NK-92 (cell line): ENCODE results near the gene CAP1.
A peak's percentile ranks its signal among the peaks of the same experiment; 100 is the strongest.
"Not testable (repeated sequence)": the region's sequence is repeated elsewhere in the genome, so short reads cannot be mapped to it uniquely, and the experiment has no call there.

ENCODE experiments used
- DNase-seq: peaks from one replicate; lab custom pipeline; 2025; ENCODE audit not compliant: unreplicated experiment; lab: John Stamatoyannopoulos, UW

CAP1 gene

DNA sequence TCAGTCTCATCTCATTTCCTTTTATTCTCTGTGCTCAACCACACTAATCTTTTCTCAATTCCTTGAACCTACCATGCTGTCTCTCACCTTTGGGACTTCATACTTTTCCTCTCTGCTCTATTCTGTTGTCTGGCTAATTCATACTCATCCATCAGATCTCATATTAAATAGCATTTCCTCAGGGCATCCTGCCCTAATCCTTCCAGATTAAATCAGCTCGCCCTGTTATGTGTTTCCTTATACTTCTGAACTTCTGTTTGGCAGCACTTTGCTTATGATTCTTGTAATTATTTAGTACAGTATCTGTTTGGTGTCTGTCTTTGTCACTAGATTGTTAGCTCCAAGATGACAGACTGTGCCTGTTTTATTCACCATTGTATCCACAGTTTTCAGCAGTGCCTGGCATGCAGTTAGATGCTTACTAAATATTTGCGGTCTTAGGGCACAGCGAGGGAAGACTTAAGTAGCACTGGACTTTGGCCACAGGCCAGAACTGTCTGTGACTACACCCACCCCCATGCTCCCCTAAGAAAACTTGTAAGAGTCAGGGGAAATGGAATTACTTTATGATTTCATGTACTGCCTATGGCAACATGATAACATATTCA is 9.9 kb upstream of the CAP1 start:
- no peak for DNase-seq

DNA sequence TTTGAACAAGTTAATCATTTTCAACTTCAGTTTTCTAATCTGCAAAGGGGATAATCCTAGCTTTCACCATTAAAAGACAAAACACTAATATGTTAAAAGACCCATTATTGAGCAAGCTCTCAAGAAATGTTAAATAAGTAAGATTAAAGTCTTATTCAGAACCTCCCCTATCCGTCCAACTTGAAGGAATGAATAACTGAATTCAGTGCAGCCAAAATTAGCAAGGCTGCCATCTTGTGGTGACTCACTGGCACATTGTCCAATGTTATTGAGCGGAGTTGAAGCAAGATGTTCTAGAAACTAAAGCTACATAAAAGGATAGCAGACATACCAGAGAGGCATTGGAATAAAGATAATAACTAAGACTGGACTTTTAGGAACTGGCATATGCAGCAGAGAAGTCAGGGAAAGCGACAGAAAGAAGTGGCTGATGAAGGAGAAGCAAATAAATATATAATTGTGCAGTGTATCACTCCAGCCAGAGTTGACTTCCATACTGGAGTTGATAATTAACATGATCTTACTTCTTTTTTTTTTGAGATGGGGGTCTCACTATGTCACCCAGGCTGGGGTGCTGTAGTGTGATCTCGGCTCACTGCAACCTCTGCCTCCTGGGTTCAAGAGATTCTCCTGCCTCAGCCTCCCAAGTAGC is 8.2 kb upstream of the CAP1 start:
- DNase-seq, result no peak

DNA sequence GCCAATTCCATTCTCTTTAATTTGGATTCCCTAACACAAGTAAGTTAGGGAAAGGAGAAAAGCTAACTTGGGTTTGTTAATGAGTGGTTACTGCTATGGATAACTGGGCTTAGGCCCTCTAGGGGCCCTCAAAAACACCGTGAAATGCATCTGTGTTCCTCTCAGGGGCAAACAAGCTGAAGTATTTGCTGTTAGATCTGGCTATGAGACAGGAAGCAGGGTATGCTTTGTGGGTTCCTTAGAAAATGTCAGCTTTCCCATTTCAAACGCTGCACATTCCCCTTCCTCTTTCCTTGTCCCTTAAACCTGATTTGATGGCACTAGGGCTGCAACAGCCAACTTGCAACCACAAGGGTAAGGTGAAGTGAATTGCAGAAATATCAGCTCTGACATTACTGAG is 5.7 kb upstream of the CAP1 start:
- DNase-seq, result no peak

DNA sequence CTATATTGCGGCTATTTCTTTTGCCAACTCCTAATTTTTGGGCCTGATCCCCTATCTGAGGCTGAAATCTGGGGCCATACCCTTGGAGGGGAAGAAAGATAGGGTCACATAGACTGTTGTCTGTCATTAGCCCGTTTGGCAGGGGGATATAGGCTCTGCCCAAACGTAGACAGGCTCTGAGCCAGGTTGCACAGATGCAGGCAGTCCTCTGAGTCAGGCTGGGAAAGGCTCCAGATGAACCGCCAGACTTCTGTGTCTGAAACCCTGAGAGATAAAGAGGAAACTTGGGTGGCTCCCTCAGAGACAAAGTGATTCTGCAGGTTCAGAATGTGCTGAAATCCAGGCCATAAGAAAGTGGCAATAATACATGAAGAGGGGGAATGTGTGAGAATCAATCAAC is 4.0 kb upstream of the CAP1 start:
- no peak for DNase-seq

DNA sequence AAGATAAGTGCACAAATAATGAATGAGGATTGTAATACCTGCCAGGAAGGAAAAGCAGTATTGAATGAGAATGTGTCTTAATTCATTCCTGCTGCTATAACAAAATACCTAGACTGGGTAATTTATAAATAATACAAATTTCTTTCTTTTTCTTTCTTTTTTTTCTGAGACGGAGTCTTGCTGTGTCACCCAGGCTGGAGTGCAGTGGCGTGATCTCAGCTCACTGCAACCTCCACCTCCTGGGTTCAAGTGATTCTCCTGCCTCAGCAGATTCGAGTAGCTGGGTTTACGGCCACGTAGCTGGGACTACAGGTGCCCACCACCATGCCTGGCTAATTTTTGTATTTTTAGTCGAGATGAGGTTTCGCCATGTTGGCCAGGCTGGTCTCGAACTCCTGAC is 3.3 kb upstream of the CAP1 start:
- not testable (repeated sequence) for DNase-seq

DNA sequence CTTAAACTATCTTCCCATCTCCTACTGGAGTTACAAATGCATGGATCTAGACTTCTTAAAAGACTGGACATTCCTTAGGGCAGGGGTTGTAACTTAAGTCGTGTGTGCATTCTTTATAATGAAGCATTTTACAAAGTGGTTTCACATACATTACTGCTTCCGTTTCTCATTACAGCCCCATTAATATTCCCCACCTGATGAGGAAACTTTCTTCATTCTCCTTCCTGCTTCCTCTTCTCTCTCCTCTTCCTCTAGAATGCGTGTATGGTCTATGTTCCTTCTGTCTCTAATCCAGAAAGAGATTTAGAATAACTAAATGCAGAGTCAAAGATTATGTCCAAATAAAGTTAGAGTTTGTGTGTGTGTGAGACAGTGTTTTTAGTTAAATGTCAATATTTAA is 1.8 kb upstream of the CAP1 start:
- DNase-seq, result no peak

DNA sequence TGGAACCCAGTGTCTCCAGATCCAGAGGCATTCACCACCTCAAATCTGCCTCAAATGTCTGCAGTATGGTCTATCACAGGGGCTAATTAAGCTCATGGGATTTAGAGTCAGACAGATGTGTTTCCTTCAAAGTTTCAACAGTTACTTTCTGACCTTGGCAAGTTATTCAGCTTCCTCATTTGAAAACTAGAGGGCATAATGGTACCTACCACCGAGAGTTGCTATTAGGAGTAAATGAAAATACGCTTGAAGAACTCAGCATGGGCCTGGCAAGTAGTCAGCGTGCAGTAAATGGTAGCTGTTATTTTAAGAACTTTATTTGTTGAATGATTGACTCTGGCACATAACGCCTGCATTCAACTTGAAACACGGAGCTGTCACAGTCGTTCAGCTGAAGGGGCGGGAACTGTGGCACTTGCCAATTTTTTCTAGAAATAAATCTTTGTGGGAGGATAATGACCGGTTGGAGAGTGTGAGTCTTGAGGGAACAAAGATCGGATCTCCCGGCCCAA is 1.2 kb upstream of the CAP1 start:
- DNase-seq, result no peak

DNA sequence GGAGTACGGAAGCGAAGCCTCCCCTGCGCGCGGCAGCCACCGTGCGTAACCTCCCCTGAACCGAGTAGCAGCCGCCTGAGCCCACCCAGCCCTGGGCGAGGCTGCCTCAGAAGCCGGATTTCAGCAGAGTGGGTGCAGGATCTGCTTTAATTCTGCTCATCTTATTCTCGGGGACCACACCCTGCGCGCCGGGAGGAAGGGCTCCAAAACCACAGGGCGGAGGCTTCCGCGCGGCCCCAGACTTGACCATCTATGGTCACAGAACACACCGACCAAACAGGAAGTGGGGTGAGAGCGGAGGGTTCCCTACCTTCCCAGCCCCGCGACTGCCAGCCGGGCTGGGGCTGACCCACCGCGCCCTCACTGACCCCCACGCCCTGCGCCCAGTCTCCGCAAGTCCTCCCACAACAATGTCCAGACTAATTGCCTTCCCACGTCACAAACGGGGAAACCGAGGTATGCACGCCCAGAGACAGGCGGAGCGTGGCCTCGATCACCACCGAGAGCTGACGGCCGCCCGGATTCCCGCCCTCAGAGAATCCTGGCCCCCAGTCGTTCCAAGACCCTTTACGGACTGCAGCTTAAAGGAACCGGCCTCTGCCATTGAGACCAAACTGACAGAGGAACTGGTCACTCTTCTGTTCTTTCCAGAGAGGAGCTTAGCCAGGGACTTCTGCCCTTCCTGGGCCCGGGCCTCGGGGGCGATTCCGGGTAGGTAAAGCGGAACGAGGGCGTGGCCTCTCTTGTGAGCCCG is 595 bp upstream of the CAP1 start:
- DNase-seq, result peak; percentile 11

DNA sequence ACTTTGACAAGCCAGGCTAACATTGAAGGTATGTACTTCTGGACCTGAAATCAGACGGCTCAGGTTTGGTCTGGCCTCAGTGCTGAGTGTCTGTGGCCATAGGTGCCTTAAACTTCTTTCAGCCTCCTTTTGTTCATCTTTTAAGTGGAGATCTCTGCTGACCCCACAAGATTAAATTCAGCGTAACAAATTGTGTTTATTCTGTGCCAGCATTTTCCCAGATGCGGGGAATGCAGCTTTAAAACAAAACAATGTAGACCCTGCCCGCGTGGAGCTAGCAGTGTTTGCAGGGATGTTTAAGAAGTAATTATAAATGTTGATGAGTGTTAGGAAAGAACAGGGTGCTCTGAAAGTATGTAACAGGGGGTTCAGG is 923 bp downstream of the CAP1 start:
- no peak for DNase-seq

DNA sequence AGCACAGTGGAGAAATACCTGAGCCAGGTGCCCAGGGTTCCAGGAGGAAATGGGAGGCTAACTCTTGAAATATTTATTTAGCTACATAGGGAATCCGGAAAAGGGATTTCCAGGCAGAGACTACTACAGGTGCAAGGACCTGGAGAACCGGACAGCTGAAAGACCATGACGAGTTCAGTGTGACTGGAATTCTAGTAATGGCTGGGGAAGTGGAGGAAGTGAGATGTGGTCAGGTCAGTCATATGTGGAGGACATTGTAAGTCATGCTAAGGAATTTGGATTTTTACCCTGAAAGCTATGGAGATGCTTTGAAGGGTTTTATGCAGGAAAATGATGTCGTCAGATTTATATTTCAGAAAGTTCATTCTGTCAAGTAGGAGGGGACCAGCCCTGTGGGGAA is 1.8 kb downstream of the CAP1 start:
- DNase-seq, result no peak

DNA sequence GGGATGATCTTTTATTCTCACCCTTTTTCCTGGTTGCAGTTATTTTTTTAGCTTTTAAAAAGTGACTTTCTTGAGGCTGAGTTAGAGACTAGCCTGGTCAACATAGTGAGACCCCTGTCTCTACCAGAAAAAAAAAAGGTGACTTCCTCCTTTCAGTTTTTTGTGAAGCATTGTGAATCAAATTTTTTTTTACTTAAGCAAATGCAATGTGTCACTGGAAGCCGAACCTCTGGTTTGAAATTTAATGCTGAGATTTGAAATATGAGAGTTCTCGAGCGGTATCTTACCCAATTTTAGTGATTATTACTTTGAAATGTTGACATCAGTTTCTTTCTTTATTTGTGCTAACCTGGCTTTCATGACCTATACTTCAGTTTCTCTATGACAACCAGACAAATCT is 3.6 kb downstream of the CAP1 start:
- DNase-seq, result no peak

DNA sequence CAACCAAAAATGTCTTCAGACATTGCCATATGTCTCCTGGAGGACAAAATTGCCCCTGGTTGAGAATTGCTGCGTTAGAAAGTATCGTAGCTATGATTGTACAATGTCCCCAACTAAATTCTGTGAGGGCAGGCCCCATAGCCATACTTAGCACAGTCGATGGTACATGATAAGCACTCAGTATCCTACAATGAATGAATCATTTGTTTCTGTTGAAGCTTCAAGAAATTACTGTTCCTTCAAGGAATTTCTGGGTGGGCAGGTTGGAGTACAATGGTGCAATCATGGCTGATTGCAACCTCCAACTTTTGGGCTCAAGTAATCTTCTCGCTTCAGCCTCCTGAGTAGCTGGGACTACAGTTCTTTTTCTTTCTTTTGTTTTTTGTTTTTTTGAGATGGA is 4.7 kb downstream of the CAP1 start:
- no peak for DNase-seq

DNA sequence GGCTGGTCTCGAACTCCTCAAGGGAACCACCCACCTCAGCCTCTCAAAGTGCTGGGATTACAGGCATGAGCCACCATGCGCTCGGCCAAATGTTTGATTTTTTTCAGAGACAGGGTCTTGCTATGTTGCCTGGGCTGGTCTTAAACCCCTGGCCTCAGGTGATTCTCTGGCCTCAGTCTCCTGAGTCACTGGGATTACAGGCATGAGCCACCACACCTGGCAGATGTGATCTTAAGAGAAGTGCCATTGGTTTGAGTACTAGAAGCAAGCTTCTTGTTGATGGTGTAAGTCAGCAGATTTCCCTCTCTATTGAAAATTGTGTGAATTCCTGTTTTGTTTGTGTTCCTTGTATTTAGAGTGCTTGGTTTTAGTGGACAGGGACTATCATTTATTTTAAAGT is 5.2 kb downstream of the CAP1 start:
- no peak for DNase-seq

DNA sequence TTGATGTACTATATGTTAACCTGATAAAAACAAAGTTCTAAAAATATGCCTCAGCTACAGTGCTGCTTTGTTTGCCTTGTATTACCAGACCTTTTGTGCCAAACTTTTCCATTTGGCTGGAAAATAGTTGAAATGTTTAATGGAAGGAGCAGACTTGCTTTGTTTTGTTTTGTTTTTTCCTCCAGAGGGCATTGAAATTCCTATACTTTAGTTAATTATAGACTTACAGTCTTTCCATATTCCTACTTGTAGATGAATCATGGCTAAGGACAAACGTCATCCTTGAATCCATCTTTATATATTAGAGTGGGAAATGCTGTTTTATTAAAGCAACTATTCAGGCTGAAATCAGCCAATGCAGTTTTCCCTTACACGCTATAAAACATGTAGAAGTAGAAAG is 6.7 kb downstream of the CAP1 start:
- DNase-seq, result no peak

DNA sequence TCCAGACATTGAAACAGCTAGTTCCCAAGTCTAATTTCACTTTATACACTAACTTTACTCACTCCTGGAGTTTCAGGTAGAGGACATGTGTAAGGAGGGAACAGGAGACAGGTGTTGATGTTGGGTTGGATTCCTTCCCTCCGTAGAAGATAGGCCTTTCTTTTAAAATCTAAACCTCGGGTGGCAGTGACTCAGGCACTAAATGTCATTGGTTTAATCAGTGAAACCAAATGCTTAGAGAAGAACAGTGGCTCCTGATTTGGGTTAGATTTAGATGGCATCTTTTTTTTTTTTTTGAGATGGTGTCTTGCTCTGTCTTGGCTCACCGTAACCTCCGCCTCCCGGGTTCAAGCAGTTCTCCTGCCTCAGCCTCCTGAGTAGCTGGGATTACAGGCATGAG is 7.2 kb downstream of the CAP1 start:
- no peak for DNase-seq

DNA sequence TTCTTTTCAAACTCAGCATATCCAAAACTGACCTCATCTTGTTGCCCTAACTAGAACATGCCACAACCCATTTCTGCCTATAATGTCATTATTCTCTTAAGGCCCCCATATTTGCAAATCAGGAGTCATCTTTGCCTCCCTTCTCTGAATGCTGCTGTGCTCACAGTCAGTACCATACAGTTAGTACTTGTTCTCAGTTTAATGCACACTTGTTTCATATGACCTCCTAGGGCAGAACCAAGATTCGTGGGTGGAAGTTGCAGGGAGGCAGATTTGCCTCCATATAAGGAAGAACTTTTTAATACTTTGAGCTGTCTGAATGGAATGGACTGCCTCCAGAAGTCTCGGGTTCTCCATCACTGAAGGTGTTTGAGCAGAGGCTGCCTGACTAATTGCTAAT is 9.2 kb downstream of the CAP1 start:
- DNase-seq, result no peak

DNA sequence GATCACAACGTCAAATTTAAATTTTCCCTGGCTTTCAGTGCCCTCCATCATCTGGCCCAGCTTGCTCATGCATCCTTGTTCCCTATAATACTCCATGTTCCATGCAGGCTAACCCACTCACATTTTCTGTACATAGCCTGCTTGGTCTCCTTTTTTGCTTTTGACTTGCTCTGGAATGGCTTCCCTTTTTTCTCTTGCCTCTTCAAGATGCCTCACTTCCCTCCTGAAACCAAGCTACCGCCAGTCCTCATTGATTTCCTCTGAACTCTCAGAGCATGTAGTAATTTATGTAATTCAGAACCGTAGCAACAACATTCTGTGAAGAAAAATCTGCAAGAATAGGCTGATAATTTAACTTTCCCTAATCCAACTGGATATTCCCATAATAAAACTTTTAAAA is 10.3 kb downstream of the CAP1 start:
- no peak for DNase-seq

DNA sequence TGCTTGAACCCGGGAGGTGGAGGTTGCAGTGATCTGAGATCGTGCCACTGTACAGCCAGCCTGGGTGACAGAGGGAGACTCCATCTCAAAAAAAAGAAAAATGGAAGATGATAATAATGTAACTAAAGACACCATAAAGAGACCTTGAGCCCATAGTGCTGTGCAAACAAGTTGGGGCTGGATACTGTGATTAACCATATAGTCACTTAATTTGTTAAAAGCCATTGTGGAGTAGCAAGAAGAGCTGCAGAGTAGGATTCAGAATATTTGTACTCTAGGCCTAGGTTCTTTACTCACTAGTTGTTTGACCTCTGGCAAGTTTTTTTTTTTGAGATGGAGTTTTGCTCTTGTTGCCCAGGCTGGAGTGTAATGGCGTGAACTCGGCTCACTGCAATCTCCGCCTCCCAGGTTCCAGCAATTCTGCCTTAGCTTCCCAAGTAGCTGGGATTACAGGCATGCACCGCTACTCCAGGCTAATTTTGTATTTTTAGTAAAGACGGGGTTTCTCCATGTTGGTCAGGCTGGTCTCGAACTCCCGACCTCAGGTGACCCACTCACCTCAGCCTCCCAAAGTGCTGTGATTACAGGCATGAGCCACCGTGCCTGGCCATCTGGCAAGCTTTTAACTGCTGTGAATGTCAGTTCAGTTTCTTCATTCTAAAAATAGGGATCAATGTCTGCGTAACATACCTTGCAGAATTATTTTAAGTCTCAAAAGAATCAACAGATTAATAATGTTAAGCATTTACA is 12.8 kb downstream of the CAP1 start:
- DNase-seq, result no peak

DNA sequence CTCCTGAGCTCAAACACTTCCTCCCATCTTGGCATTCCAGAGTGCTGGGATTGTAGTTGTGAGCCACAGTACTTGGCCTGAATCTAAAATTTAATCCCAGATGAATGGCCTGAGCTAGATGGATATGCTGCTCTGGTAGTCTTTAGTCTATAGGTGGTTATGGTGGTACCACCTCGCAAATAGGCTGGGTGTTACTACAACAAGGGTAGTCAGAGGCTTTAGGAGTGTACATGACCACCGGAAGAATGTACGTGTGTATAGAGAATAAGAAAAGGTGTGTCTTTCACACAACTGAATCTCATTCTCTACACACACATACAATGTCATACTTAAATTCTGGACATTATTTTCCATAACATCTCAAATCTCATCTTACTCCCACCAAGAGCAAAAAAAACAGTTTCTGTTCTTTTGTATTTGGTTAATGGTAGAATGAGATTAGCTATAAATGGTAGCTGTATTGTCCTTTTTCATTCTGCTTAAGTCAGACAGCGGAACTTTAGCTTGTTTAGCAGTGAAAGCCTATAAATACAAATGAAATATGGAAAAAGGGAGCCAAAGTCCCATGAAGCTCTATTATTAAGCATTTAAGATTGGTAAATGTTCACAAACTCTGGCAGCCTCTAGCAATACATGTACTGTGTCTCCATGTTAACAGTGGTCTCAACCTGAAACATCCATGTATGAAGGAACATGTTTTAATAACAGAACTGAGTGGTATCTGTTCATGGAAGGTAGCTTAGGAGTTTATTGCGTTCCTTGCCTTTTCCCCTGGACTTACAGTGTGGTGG is 16.2 kb downstream of the CAP1 start:
- no peak for DNase-seq

DNA sequence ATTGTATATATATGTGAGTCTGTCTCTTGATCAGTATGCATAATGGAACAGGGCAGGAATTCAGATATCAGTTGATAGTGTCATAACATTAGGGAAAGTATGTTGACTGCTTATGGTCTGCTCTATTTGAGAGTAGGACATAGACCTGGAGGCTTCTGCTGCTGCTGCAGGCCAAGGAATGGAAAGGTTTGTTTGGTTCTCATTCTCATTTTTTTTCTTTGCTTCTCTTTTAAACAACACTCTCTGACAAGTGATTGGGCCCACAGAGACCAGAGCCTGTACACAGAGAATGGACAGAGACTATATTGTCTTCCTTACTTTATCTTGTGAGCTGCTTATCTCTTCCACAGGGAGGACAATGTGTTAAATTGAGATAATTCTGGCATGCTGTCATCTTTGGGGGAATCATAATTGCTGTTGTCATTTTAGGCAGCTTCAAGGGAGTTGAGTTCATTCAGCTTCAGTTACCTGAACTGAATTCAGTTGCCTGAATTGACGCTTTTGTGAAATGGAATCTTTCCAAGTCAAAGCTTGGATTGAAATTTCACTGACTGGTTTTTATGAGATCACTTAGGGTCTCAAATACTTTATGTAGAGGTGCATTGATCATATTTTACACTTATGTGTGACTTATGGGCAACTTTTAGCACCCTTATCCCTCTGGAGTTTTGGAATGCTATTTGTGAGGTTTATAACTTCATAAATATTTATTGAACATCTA is 16.9 kb downstream of the CAP1 start:
- no peak for DNase-seq
